Measurements from ENCODE around the gene PSENEN.

PSENEN gene

GRCh38 chr19:35753634-35754369 lies 8.4 kb downstream of the PSENEN start:
- TF ChIP-seq TAF1 (IDR thresholded peaks at IDR 0.05; ENCODE audit: borderline replicate concordance, insufficient read depth, low read length) (no peak), SIN3A (IDR thresholded peaks at IDR 0.05; ENCODE audit: borderline replicate concordance, insufficient read depth, low read length) (no peak)

- TF ChIP-seq FOXP2 (optimal IDR thresholded peaks at IDR 0.05; ENCODE audit: borderline replicate concordance, extremely low read depth, extremely low read length, insufficient read depth) (no peak), POLR2AphosphoS5 (IDR thresholded peaks at IDR 0.05; ENCODE audit: low read depth, low read length) (no peak), TAF1 (IDR thresholded peaks at IDR 0.05; ENCODE audit: borderline replicate concordance, insufficient read depth, low read length) (no peak), SIN3A (IDR thresholded peaks at IDR 0.05; ENCODE audit: borderline replicate concordance, insufficient read depth, low read length) (no peak), REST (IDR thresholded peaks at IDR 0.05; ENCODE audit: insufficient read depth in 1 of 2, low read depth in 2 of 2, low read length in 2 of 2) (no peak)
Observed at GRCh38 chr19:35754370-35755130, 9.1 kb downstream of the PSENEN start.

GRCh38 chr19:35755131-35755549 lies 9.7 kb downstream of the PSENEN start:
- TF ChIP-seq FOXP2 (optimal IDR thresholded peaks at IDR 0.05; ENCODE audit: borderline replicate concordance, extremely low read depth, extremely low read length, insufficient read depth) (no peak), POLR2AphosphoS5 (IDR thresholded peaks at IDR 0.05; ENCODE audit: low read depth, low read length) (no peak)

GRCh38 chr19:35755550-35756376 lies 10.3 kb downstream of the PSENEN start:
- TF ChIP-seq TAF1 (IDR thresholded peaks at IDR 0.05; ENCODE audit: borderline replicate concordance, insufficient read depth, low read length) (no peak), SIN3A (IDR thresholded peaks at IDR 0.05; ENCODE audit: borderline replicate concordance, insufficient read depth, low read length) (no peak), FOXP2 (optimal IDR thresholded peaks at IDR 0.05; ENCODE audit: borderline replicate concordance, extremely low read depth, extremely low read length, insufficient read depth) (no peak), REST (IDR thresholded peaks at IDR 0.05; ENCODE audit: insufficient read depth in 1 of 2, low read depth in 2 of 2, low read length in 2 of 2) (no peak)

GRCh38 chr19:35756377-35757230 lies 11.2 kb downstream of the PSENEN start, which contains the start of gene HSPB6:
Gene HSPB6, minus strand, starts transcription at chr19:35757029. Its CDS starts 21 bp downstream, at chr19:35757008.
- no peak for TF ChIP-seq FOXP2 (optimal IDR thresholded peaks at IDR 0.05; ENCODE audit: borderline replicate concordance, extremely low read depth, extremely low read length, insufficient read depth)
- TF ChIP-seq REST (IDR thresholded peaks at IDR 0.05; ENCODE audit: insufficient read depth in 1 of 2, low read depth in 2 of 2, low read length in 2 of 2) = no peak
